ENCODE measurements around the gene NPW.
A peak's percentile ranks its signal among the peaks of the same experiment; 100 is the strongest.

NPW gene

GRCh38 chr16:2019518-2019920 is at the start of gene NPW:
Gene NPW, plus strand, starts transcription at chr16:2019785.
- DNase-seq (ENCODE audit: low read depth), result no peak

DNA sequence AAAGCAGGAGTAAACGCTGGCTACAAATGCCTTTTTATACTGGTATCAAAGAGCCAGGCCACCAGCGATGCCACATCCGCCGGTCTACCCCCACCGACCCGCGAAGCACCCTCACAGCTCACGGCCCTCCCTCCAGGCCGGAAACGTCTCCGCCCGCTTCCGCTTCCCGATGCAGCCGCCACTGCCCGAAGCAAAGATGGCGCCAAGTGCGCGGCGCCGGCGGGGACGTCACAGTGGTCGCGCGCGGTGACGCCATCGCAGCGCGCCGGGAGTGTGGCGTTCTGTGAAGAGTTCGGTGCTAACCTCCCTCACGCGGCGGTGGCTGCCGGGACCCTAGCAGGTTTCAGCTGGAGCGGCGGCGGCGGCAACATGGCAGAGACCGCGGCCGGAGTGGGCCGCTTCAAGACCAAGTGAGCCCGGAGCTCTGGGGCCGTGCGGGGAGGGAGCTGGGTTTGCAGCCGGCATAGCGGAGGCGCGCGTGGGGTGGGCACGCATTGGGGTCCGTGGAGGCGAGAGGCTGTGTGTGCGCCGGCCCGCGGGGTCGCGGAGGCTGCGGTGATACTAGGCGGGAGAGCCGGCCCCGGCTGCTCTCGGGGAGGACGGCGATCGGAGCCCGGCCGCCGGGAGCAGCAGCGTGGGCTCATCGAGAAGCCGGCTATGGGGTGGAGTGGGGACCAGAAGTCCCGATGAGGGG is 47.6 kb upstream of the NPW start, which contains the start of gene TBL3:
TSS of gene TBL3 (plus strand) at position 258 of the 694 bp plus-strand sequence. CDS start at position 370, 112 bp downstream.
- DNase-seq (ENCODE audit: low read depth), result peak; percentile 95

GRCh38 chr16:1972490-1972877 is 47.1 kb upstream of the NPW start:
- DNase-seq (ENCODE audit: low read depth), result no peak

DNA sequence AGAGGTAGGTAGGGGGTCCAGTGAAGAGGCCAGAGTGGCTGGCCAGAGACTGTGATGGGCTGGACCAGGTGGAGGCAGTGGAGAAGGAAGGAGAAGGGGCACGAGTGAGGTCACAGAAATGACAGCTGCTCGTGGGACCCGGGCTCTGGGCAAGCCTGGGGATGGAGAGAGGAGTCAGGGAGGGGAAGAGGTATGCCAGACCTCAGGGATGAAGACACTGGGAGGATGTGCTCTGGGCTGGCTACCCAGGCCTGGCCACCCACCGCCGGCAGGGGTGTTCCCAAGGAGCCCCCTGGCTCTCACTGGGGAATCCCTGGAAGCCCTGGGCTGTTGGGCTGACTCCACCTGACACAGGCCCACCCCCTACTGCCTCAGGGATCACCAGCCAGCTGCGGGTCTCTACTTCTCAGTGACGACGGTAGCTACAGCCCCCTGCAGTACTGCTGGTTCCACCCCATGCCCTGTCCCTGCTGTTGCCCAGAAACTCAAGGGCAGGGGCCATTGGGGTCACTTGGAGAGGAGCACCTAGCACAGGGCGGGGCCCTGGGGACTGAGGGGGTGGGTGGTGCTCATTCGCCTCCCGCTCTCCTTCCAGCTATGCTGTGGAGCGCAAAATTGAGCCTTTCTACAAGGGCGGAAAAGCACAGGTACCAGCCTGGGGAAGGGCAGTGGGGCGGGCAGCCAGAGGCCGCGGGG is 46.0 kb upstream of the NPW start:
- DNase-seq (ENCODE audit: low read depth), result no peak

- no peak for DNase-seq (ENCODE audit: low read depth)
Measured at GRCh38 chr16:1974157-1975070, 45.2 kb upstream of the NPW start.

- no peak for DNase-seq (ENCODE audit: low read depth)
Measured at GRCh38 chr16:1975432-1976215, 44.0 kb upstream of the NPW start.

GRCh38 chr16:1976216-1976520 is 43.4 kb upstream of the NPW start:
- DNase-seq (ENCODE audit: low read depth), result no peak

DNA sequence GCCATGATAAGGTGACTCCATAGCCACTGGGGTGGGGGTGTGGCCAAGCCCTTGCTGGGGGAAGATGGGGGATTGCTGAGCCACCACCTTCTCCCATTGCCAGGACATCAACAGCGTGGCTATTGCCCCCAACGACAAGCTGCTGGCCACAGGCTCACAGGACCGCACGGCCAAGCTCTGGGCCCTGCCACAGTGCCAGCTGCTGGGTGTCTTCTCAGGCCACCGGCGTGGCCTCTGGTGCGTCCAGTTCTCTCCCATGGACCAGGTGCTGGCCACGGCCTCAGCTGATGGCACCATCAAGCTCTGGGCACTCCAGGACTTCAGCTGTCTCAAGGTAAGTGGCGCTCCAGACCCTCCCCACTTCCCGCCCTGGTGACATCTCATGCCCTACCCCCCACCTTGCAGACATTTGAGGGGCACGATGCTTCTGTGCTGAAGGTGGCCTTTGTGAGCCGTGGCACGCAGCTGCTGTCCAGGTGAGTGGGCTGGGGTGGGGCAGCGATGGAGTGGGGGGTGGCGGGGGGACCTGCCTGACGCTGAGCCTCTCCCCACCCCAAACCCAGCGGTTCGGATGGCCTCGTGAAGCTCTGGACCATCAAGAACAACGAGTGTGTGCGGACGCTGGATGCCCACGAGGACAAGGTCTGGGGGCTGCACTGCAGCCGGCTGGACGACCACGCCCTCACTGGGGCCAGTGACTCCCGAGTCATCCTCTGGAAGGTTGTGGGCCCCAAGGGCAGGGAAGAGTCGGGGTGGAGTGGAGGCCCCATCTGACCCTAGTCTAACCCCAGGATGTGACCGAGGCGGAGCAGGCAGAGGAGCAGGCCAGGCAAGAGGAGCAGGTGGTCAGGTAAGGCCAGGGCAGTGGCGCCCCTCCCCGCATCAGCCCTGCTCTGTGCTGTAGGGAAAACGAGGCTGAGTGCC is 42.4 kb upstream of the NPW start:
- DNase-seq (ENCODE audit: low read depth), result no peak

GRCh38 chr16:1977875-1978268 is 41.7 kb upstream of the NPW start:
- DNase-seq (ENCODE audit: low read depth), result no peak

- no peak for DNase-seq (ENCODE audit: low read depth)
Measured at GRCh38 chr16:1978476-1979120, 41.0 kb upstream of the NPW start.

GRCh38 chr16:1979271-1980029 is 40.1 kb upstream of the NPW start:
- DNase-seq (ENCODE audit: low read depth), result no peak

DNA sequence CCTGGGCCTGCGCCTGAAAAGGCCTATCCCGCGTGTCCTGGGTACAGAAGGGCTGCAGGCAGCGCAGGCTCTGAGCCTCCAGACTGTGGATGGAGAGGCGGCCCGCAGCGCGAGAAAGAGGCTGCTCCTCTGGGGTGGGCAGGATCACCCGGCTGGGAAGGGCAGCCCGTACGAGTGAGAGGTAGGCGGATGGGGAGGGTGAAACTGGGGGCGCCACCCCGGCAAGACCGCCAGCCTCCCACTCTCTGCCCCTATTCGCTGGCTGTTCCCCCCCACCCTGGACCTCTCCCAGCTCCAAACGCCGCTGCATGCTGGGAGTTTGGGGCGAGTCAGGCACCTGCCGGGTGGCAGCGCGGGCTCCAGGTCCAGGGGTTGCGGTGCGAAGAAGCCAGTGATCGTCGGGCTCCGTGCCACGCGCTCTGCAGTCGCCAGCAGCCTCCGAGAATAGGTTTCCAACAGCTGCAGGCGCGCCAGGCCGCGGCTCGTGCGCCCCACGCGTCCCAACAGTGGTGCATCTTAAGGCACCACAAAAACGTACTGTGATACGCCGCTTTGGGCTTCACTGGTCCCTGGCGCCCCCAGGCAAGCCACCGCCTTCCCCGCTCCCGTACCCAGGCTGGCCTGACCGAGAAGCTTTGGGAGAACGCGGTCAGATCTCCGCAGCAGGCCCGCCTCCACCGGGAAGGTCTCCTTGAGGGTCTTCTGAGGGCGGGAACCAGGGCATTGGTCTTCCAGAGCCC is 39.4 kb upstream of the NPW start:
- DNase-seq (ENCODE audit: low read depth), result no peak

GRCh38 chr16:1980770-1981087 is 38.9 kb upstream of the NPW start:
- no peak for DNase-seq (ENCODE audit: low read depth)

GRCh38 chr16:1981398-1981836 is 38.2 kb upstream of the NPW start, which contains the start of gene NOXO1:
Gene NOXO1, minus strand, starts transcription at chr16:1981469. Its CDS starts 290 bp downstream, at chr16:1981179.
- DNase-seq (ENCODE audit: low read depth), result no peak

DNA sequence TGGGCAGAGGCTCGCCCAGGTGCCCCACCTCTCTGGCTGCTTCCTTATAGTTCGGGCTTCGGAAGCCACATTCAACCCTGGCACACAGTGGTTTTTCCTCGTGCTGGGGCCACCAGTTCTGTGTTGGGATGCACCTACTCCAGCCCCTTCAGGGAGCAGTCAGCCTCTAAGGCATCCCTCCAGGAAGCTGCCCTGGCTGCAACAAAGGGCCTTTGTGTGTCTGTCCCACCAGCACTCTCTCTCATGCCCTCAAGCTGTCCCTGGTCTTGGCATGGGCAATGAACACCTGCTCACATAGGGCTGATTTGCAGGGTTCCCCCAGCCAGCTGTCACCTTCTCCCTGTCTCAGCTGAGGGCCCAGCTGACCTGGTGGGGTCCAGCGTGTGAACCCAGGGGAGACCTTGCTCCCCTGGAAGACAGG is 37.6 kb upstream of the NPW start:
- DNase-seq (ENCODE audit: low read depth), result no peak

- DNase-seq (ENCODE audit: low read depth), result no peak
Measured at GRCh38 chr16:1982991-1983543, 36.5 kb upstream of the NPW start.

DNA sequence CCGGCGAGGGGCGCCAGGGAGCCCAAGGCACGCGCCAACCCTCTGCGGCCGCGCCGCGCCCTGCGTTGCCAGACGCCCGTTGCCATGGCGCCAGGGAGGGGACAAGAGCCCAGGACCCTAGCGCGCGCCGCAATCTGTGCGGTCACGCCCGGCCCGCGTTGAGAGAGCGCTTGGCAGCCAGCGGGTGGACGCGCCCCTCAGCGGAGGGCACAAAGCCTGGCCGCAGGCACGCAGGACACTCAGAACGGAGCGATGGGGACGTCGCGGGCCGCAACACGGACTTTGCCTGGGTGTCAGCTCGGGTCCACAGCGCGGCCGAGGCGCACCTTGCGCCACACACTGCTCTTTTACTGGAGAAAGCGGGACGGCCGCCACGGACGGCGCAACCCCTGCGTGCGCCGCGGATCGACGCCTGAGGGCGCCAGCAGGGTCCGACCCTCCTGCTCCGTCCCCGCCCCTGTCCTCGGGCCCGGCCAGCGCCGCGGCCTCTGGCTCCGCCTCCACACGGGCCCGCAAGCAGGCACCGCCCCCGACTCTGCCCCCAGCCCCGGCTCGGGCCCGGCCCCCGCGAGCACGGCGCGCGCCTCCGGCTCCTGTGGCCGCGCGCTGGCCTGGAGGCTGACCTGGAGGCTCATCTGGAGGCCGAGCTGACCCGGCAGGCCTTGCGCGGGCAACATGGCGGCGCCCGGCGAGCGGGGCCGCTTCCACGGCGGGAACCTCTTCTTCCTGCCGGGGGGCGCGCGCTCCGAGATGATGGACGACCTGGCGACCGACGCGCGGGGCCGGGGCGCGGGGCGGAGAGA is 35.8 kb upstream of the NPW start, which contains the start of gene GFER:
TSS of gene GFER (plus strand) at position 650 of the 803 bp plus-strand sequence. CDS start at position 676, 26 bp downstream.
- peak; percentile 42 for DNase-seq (ENCODE audit: low read depth)
